ENCODE results near the gene ARMC2. TPM values are rescaled to one million over a fixed set of nuclear protein-coding genes. Genes with fewer than 3 reads are reported as not detected.
"Not testable (repeated sequence)": the region's sequence is repeated elsewhere in the genome, so short reads cannot be mapped to it uniquely, and the experiment has no call there.

Gene ARMC2
- total RNA-seq, 1 donor from 2014 or later: 10.1 TPM

DNA sequence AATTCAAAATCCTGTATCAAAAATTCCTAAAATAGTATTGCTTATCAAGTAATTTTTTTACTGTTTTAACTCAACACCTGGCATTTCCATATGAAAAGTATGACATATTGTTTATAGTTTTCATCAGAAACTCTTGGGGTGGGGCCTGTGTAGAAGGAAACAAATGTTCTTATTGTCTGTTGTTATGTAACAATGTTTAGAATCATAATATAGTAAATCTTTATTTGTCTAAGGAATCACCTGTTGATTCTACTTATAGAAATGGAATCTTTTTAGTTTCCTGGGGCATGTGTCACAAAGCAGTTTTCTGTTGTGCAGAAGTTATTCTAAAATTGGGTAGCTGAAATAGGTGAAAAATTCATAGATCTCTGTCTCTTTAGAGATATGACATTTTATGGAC, 4.9 kb downstream of the ARMC2 start:
- Mint-ChIP-seq H3K27me3 (ENCODE audit: low read depth) (no peaks in the 10 kb centered on the region), H3K4me3 (no peak overlapping the region), H3K4me1 (peaks cover 6% of the 10 kb centered on the region), H3K36me3 (ENCODE audit: low read depth) (peaks cover 33% of the 10 kb centered on the region), H3K9me3 (peaks cover 6% of the 10 kb centered on the region), H3K27ac (ENCODE audit: unreplicated experiment) (no peak overlapping the region)
- no peak for DNase-seq (ENCODE audit: low read depth, low spot score)
- TF ChIP-seq, protein P1, sequence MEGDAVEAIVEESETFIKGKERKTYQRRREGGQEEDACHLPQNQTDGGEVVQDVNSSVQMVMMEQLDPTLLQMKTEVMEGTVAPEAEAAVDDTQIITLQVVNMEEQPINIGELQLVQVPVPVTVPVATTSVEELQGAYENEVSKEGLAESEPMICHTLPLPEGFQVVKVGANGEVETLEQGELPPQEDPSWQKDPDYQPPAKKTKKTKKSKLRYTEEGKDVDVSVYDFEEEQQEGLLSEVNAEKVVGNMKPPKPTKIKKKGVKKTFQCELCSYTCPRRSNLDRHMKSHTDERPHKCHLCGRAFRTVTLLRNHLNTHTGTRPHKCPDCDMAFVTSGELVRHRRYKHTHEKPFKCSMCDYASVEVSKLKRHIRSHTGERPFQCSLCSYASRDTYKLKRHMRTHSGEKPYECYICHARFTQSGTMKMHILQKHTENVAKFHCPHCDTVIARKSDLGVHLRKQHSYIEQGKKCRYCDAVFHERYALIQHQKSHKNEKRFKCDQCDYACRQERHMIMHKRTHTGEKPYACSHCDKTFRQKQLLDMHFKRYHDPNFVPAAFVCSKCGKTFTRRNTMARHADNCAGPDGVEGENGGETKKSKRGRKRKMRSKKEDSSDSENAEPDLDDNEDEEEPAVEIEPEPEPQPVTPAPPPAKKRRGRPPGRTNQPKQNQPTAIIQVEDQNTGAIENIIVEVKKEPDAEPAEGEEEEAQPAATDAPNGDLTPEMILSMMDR (conservative IDR thresholded peaks at IDR 0.05): no peak

DNA sequence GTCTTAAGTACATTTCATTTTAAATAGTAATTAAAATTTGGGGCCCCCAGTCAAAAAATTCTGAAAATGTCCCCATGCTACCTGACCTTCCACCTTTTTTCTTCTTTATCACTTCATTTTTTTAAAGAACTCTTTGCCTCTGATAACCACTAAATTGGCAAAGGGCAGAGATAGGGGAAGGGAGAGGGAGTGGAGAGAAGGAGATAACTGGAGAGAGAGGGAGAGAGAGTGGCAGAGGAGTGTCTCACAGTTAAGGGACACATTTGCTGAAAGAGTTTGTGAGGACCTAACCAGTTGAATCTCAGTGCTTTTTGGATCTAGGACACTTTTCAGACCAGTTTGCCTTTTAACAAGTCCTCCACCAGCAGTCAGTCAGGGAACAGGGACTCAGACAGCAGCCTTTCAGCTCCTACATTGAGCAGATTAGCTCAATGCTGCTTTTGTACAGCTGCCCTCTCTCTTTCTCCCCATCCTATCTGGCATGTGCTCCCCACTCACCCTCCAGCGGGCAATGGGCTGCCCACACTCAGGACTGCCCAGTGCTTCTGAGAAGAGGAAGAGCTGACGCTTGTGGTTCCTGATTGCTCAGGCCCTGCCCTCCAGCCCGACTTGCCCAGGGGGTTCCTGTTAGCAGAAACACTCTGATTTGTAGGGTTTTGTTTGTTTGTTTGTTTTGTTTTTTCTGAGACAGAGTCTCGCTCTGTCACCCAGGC, 14.4 kb downstream of the ARMC2 start:
- Mint-ChIP-seq H3K27ac (ENCODE audit: unreplicated experiment) (no peak overlapping the region), H3K27me3 (ENCODE audit: low read depth) (no peaks in the 10 kb centered on the region)

DNA sequence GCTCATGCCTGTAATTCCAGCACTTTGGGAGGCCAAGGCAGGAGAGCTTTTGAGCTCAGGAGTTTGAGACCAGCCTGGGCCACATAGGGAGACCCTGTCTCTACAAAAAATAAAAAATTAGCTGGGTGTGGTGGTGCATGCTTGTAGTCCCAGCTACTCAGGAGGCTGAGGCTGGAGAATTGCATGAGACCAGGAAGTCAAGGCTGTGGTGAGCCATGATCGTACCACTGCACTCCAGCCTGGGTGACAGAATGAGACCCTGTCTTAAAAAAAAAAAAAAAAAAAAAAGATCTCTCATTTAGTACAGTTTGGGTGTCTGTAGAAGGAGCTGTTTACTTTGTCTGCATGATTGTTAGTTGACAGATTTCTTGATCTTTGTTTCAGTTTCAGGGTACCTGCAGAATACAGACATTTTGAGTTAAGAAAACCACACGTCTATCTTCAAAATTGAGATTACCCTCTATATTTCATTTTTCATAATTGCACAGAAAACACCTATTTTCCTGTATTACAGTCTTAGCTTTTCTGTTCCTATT, 17.6 kb downstream of the ARMC2 start:
- H3K27me3 Mint-ChIP-seq (ENCODE audit: low read depth); H3K9me3 Mint-ChIP-seq; H3K4me1 Mint-ChIP-seq: not testable (repeated sequence)

More for the DNA sequence above, 14.4 kb downstream of the ARMC2 start:
- H3K4me3 Mint-ChIP-seq: no peak overlapping the region
- H3K36me3 Mint-ChIP-seq (ENCODE audit: low read depth): peaks cover 16% of the 10 kb centered on the region
- TF ChIP-seq, protein P1 (conservative IDR thresholded peaks at IDR 0.05): no peak
- H3K4me1 Mint-ChIP-seq: no peaks in the 10 kb centered on the region
- peaks cover 3% of the 10 kb centered on the region for H3K9me3 Mint-ChIP-seq
- no peak for DNase-seq (ENCODE audit: low read depth, low spot score)

DNA sequence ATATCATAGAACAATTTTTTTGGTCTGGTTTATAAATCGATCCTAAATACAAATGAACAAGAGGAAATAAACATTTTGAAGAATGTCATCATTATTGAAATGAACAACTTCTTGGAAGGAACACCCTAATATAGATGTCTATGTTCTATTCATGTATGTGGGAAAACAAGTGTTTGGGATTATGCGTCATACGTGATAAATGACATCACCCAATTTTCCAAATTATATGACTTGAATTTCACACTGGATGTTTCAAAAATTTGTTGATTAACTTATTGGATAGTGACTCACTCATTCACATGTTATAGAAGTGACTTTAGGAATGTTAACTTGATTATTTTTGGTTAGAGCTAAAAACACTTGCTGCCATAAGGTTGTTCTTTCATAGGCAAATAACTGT, 18.6 kb downstream of the ARMC2 start:
- H3K27ac Mint-ChIP-seq (ENCODE audit: unreplicated experiment): no peak overlapping the region
- no peaks in the 10 kb centered on the region for H3K9me3 Mint-ChIP-seq

More for the DNA sequence above, 17.6 kb downstream of the ARMC2 start:
- DNase-seq (ENCODE audit: low read depth, low spot score); H3K4me3 Mint-ChIP-seq; H3K27ac Mint-ChIP-seq (ENCODE audit: unreplicated experiment): not testable (repeated sequence)
- H3K36me3 Mint-ChIP-seq (ENCODE audit: low read depth): peaks cover 13% of the 10 kb centered on the region

DNA sequence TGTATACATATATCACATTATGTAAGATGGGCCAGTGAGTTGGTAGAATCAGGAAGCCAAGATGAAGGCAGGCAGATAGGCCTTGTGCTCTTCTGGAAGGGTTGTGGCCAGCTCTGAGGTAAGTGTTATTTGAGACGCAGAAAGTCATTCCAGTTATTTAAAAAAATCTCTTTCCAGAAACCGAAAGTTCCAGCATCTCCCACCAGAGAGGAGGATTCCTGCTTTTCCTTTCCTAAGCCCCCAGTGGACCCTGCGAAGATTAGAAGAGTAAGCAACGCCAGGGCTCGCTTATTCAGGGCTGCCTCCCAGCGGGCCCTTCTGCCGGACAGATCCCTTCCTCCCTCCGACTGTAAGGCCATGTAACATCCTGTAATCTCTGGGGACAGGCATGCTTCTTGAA, 20.4 kb downstream of the ARMC2 start:
- DNase-seq (ENCODE audit: low read depth, low spot score): no peak
- Mint-ChIP-seq H3K4me1 (peaks cover 1% of the 10 kb centered on the region), H3K4me3 (no peak overlapping the region), H3K36me3 (ENCODE audit: low read depth) (peaks cover 14% of the 10 kb centered on the region), H3K9me3 (no peaks in the 10 kb centered on the region), H3K27ac (ENCODE audit: unreplicated experiment) (no peak overlapping the region), H3K27me3 (ENCODE audit: low read depth) (no peaks in the 10 kb centered on the region)
- TF ChIP-seq, protein P1 (conservative IDR thresholded peaks at IDR 0.05): no peak

More for the DNA sequence above, 18.6 kb downstream of the ARMC2 start:
- no peaks in the 10 kb centered on the region for H3K4me1 Mint-ChIP-seq
- no peak for DNase-seq (ENCODE audit: low read depth, low spot score)
- peaks cover 10% of the 10 kb centered on the region for H3K36me3 Mint-ChIP-seq (ENCODE audit: low read depth)
- no peaks in the 10 kb centered on the region for H3K27me3 Mint-ChIP-seq (ENCODE audit: low read depth)
- no peak overlapping the region for H3K4me3 Mint-ChIP-seq
- TF ChIP-seq, protein P1 (conservative IDR thresholded peaks at IDR 0.05): no peak

GRCh38 chr6:108869876-108870275, 21.7 kb downstream of the ARMC2 start:
- H3K27ac Mint-ChIP-seq (ENCODE audit: unreplicated experiment): no peak overlapping the region
- H3K9me3 Mint-ChIP-seq: no peaks in the 10 kb centered on the region
- peaks cover 4% of the 10 kb centered on the region for H3K4me1 Mint-ChIP-seq
- TF ChIP-seq, protein P1 (conservative IDR thresholded peaks at IDR 0.05): no peak
- no peak overlapping the region for H3K4me3 Mint-ChIP-seq
- H3K27me3 Mint-ChIP-seq (ENCODE audit: low read depth): no peaks in the 10 kb centered on the region
- no peak for DNase-seq (ENCODE audit: low read depth, low spot score)
- H3K36me3 Mint-ChIP-seq (ENCODE audit: low read depth): peaks cover 11% of the 10 kb centered on the region

Data from neural crest cell (in vitro differentiated cells).